A549 (cell line): ENCODE data around the gene TAB3. TPM values are rescaled to one million over a fixed set of nuclear protein-coding genes. Genes with fewer than 3 reads are reported as not detected.

Source experiments
- ATAC-seq, 2 experiments: fragments of 200-7000 bp in 1 of 2; fragments of >200 bp in 1 of 2; cut with Nextera tagmentation in 1 of 2; cut with Tn5 transposase in 1 of 2; 3 replicates each; pipeline versions ENCODE4 v1.8.0 to v1.9.1; 2018 to 2020; ENCODE audit warnings: mild to moderate bottlenecking in 1 of 2, moderate library complexity in 1 of 2
- CTCF ChIA-PET: fragments of 300-600 bp; sonication (Branson Sonifier 250); formaldehyde crosslinking; extraction: SDS; loops from one replicate; lab custom pipeline; 2021; ENCODE audit warnings: antibody characterized with exemption, inconsistent platforms; lab: Yijun Ruan, JAX
- POLR2A ChIA-PET: fragments of 350-600 bp; formaldehyde crosslinking; extraction: SDS; loops from one replicate; lab custom pipeline; 2021; ENCODE audit warnings: antibody characterized with exemption, inconsistent platforms; lab: Yijun Ruan, JAX
- DNase-seq, 2 experiments: peaks; one replicate each; pipeline versions ENCODE4 v3.0.0 to v3.0.0-alpha.2; 2011 to 2016; ENCODE audit warnings: low read depth in 1 of 2, low spot score in 1 of 2
- FAIRE-seq: peaks from 2 replicates; lab custom pipeline; 2011; peaks lifted over from hg19 to GRCh38; lab: Jason Lieb, UNC
- H3K27ac ChIP-seq, 2 experiments: fragments of >200 bp; sonication (Bioruptor Twin); formaldehyde crosslinking; 3 replicates each; pipeline ENCODE4 v1.5.1; 2016 to 2017
- H3K4me1 ChIP-seq: fragments of >200 bp; sonication (Bioruptor Twin); formaldehyde crosslinking; 3 replicates; pipeline ENCODE4 v1.6.1; 2016
- H3K4me2 ChIP-seq: fragments of >200 bp; sonication (Bioruptor Twin); formaldehyde crosslinking; 3 replicates; pipeline ENCODE4 v1.6.1; 2016
- H3K4me3 ChIP-seq: fragments of >200 bp; sonication (Bioruptor Twin); formaldehyde crosslinking; 3 replicates; pipeline ENCODE4 v1.5.1; 2016
- H3K9me3 ChIP-seq: fragments of >200 bp; sonication (Bioruptor Twin); formaldehyde crosslinking; 3 replicates; pipeline ENCODE4 v1.6.1; 2016
- CBX2 ChIP-seq: fragments of 200-600 bp; sonication (generic); IDR thresholded peaks from 2 replicates; pipeline ENCODE4 v1.6.1; 2016; ENCODE audit warnings: low read depth, mild to moderate bottlenecking, borderline replicate concordance
- CBX8 ChIP-seq: fragments of 200-600 bp; sonication (generic); IDR thresholded peaks from 2 replicates; pipeline ENCODE4 v1.6.1; 2016
- CEBPB ChIP-seq, 2 experiments: fragments of >200 bp in 1 of 2; sonication (Bioruptor Twin) in 1 of 2; formaldehyde crosslinking in 1 of 2; IDR thresholded peaks; 2 replicates each; pipeline ENCODE4 v1.6.1; 2012 to 2016
- CHD2 ChIP-seq: fragments of 150-350 bp; IDR thresholded peaks from 2 replicates; pipeline ENCODE4 v1.6.1; 2014; ENCODE audit warnings: low read length; ENCODE audit not compliant: partially characterized antibody
- CHD4 ChIP-seq: fragments of 200-600 bp; sonication (generic); IDR thresholded peaks from 2 replicates; pipeline ENCODE4 v1.6.1; 2016; ENCODE audit warnings: antibody characterized with exemption, mild to moderate bottlenecking, borderline replicate concordance
- EHMT2 ChIP-seq: fragments of 200-600 bp; sonication (generic); IDR thresholded peaks from 2 replicates; pipeline ENCODE4 v1.6.1; 2016; ENCODE audit warnings: antibody characterized with exemption, low read depth, mild to moderate bottlenecking, moderate library complexity
- EP300 ChIP-seq, 2 experiments: fragments of >200 bp; sonication (Bioruptor Twin); formaldehyde crosslinking; IDR thresholded peaks; 2 replicates in 1 of 2; 3 replicates in 1 of 2; pipeline ENCODE4 v1.6.1; 2016 to 2017
- ESRRA ChIP-seq: fragments of 150-350 bp; IDR thresholded peaks from 2 replicates; pipeline ENCODE4 v1.6.1; 2014; ENCODE audit warnings: mild to moderate bottlenecking, low read length, borderline replicate concordance
- FOSB ChIP-seq: fragments of 250-450 bp; sonication (Bioruptor Pico); IDR thresholded peaks from 2 replicates; pipeline ENCODE4 v1.5.0; 2020; ENCODE audit warnings: mild to moderate bottlenecking, moderate library complexity
- FOSL2 ChIP-seq, 2 experiments: fragments of 450-650 bp in 1 of 2; fragments of >200 bp in 1 of 2; sonication (Bioruptor Twin) in 1 of 2; formaldehyde crosslinking; IDR thresholded peaks; 2 replicates each; pipeline versions ENCODE4 v1.5.0 to v1.6.1; 2016 to 2020; ENCODE audit warnings: mild to moderate bottlenecking in 1 of 2, moderate library complexity in 1 of 2
- FOXS1 ChIP-seq: fragments of 250-450 bp; sonication (Bioruptor Pico); IDR thresholded peaks from 2 replicates; pipeline ENCODE4 v1.5.0; 2020; ENCODE audit warnings: mild to moderate bottlenecking, moderate library complexity
- GATA3 ChIP-seq: IDR thresholded peaks from 2 replicates; pipeline ENCODE4 v1.6.1; 2012; ENCODE audit warnings: borderline replicate concordance
- HDAC2 ChIP-seq: fragments of 200-600 bp; sonication (generic); IDR thresholded peaks from 2 replicates; pipeline ENCODE4 v1.6.1; 2016
- HOXA7 ChIP-seq: fragments of 250-450 bp; sonication (Bioruptor Pico); IDR thresholded peaks from 2 replicates; pipeline ENCODE4 v1.5.0; 2020; ENCODE audit warnings: mild to moderate bottlenecking, moderate library complexity
- HOXB13 ChIP-seq: fragments of 250-450 bp; sonication (Bioruptor Pico); IDR thresholded peaks from 2 replicates; pipeline ENCODE4 v1.5.0; 2020; ENCODE audit warnings: low read depth, mild to moderate bottlenecking, moderate library complexity
- KDM5A ChIP-seq: fragments of 200-600 bp; sonication (generic); IDR thresholded peaks from 2 replicates; pipeline ENCODE4 v1.6.1; 2016; ENCODE audit warnings: antibody characterized with exemption, mild to moderate bottlenecking
- MAFK ChIP-seq: fragments of 450-650 bp; IDR thresholded peaks from 2 replicates; pipeline ENCODE4 v1.6.1; 2014; ENCODE audit not compliant: partially characterized antibody
- MYC ChIP-seq: IDR thresholded peaks from 2 replicates; pipeline ENCODE4 v1.6.1; 2012; ENCODE audit warnings: mild to moderate bottlenecking, inconsistent platforms, low read length, improper control_type of control experiment, borderline replicate concordance
- NPAS2 ChIP-seq: fragments of 250-450 bp; sonication (Bioruptor Pico); IDR thresholded peaks from 2 replicates; pipeline ENCODE4 v1.8.0; 2022; ENCODE audit warnings: mild to moderate bottlenecking, moderate library complexity, borderline replicate concordance
- POLR2AphosphoS2 ChIP-seq: conservative IDR thresholded peaks from 2 replicates; pipeline ENCODE4 v1.6.1; 2012; ENCODE audit warnings: low read length, improper control_type of control experiment, inconsistent platforms
- RNF2 ChIP-seq: fragments of 200-600 bp; sonication (generic); IDR thresholded peaks from 2 replicates; pipeline ENCODE4 v1.6.1; 2016; ENCODE audit warnings: low read depth, mild to moderate bottlenecking, antibody characterized with exemption, moderate library complexity, borderline replicate concordance
- TP53 ChIP-seq: fragments of 250-450 bp; sonication (Bioruptor Pico); IDR thresholded peaks from 2 replicates; pipeline ENCODE4 v1.5.0; 2021; ENCODE audit warnings: mild to moderate bottlenecking, moderate library complexity
- WGBS: methylation state at CpG from one replicate; pipeline ENCODE4 v1.1.6; 2017; ENCODE audit errors: missing lambda C conversion rate; 5-methylcytosine and 5-hydroxymethylcytosine counted together
- polyA plus RNA-seq, 4 experiments: library from polyadenylated mRNA; depleted of rRNA in 3 of 4; stranded (reverse); fragments of >200 nt; fragmentation: RNase III in 1 of 4; extraction: RNeasy Plus Mini Kit Qiagen cat#74134 plus additional on column Dnase treatment in 1 of 4; gene quantifications; 2 replicates in 3 of 4; 3 replicates in 1 of 4; pipeline ENCODE4 v1.2.3, GENCODE V29; 2011 to 2017
- TF ChIP-seq, protein P1 (sequence below): fragments of 250-450 bp; sonication (Bioruptor Pico); IDR thresholded peaks from 2 replicates; pipeline ENCODE4 v1.5.0; 2020; ENCODE audit warnings: low read depth, mild to moderate bottlenecking, moderate library complexity
- TF ChIP-seq, protein P2 (sequence below): fragments of >200 bp; sonication (Bioruptor Twin); formaldehyde crosslinking; IDR thresholded peaks from 2 replicates; pipeline ENCODE4 v1.6.1; 2016
- TF ChIP-seq, protein P3 (sequence below): fragments of 150-350 bp; IDR thresholded peaks from 2 replicates; pipeline ENCODE4 v1.6.1; 2014; ENCODE audit warnings: low read depth, mild to moderate bottlenecking, low read length
- TF ChIP-seq, protein P4 (sequence below): fragments of 450-650 bp; IDR thresholded peaks from 2 replicates; pipeline ENCODE4 v1.6.1; 2014; ENCODE audit warnings: antibody characterized with exemption
- TF ChIP-seq, protein P5 (sequence below): fragments of >200 bp; sonication (Bioruptor Twin); formaldehyde crosslinking; IDR thresholded peaks from 3 replicates; pipeline ENCODE4 v1.6.1; 2016
- TF ChIP-seq, protein P6 (sequence below): IDR thresholded peaks from 2 replicates; pipeline ENCODE4 v1.6.1; 2012

The TAB3 gene
- polyA plus RNA-seq, 2 of the 4 experiments (the other 2 are of a cell fraction): 11.2 to 18.6 TPM

DNA sequence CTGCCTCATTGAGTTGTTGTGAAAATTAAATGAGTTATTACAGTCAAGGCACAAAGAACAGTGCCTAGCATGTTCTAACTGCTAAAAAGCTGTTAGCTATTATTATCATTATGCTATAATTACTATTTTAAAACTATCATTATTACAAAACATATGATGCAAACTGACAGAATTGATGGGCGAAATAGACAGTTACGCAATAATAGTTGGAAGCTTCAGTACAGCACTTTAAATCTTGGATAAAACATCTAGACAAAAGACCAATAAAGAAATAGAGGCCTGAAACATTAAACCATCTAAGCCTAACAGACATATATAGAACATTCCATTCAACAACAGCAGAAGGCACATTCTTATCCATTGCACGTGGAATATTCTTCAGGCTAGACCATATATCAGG, 73.0 kb downstream of the TAB3 start:
- Histone ChIP-seq H3K9me3 (no peaks in the 10 kb centered on the region), H3K27ac (no peak overlapping the region), H3K4me3 (no peak overlapping the region), H3K4me1 (no peaks in the 10 kb centered on the region), H3K4me2 (no peak overlapping the region)
- DNase-seq: no peak
- WGBS: 52% methylated on average over 3 of the region's 3 CpGs
- ChIA-PET CTCF (no interaction called here), POLR2A (no interaction called here)
- TF ChIP-seq FOSB (CRISPR knock-in tag) (no peak), TP53 (CRISPR knock-in tag) (no peak), CEBPB (IDR thresholded peaks at IDR 0.05) (0 out of 4 replicates have a peak, but pooled peaks of 1 of the 2 experiments have one; percentile 12), NPAS2 (CRISPR knock-in tag) (no peak), ESRRA (no peak)
- TF ChIP-seq, protein P1, sequence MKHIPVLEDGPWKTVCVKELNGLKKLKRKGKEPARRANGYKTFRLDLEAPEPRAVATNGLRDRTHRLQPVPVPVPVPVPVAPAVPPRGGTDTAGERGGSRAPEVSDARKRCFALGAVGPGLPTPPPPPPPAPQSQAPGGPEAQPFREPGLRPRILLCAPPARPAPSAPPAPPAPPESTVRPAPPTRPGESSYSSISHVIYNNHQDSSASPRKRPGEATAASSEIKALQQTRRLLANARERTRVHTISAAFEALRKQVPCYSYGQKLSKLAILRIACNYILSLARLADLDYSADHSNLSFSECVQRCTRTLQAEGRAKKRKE: no peak
- TF ChIP-seq, protein P2, sequence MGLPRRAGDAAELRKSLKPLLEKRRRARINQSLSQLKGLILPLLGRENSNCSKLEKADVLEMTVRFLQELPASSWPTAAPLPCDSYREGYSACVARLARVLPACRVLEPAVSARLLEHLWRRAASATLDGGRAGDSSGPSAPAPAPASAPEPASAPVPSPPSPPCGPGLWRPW: no peak
- TF ChIP-seq, protein P3, sequence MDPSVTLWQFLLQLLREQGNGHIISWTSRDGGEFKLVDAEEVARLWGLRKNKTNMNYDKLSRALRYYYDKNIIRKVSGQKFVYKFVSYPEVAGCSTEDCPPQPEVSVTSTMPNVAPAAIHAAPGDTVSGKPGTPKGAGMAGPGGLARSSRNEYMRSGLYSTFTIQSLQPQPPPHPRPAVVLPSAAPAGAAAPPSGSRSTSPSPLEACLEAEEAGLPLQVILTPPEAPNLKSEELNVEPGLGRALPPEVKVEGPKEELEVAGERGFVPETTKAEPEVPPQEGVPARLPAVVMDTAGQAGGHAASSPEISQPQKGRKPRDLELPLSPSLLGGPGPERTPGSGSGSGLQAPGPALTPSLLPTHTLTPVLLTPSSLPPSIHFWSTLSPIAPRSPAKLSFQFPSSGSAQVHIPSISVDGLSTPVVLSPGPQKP: no peak
- ATAC-seq: no peak
- FAIRE-seq: no peak

DNA sequence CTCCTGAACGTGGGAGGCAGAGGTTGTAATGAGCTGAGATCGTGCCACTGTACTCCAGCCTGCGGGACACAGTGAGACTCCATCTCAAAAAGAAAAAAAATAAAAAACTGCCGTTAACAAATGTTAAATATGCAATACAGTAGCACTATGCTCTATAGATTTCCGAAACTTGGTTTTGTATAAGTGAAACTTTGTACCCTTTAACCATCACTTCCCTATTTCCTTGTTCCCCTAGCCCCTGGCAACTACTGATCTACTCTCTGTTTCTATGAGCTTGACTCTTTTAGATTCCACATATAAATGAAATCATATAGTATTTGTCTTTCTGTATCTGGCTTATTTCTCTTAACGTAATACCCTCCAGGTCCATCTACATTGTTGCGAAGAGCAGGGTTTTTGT, 74.1 kb downstream of the TAB3 start:
- H3K27ac ChIP-seq: no peak overlapping the region
- H3K4me2 ChIP-seq: no peak overlapping the region
- 50% methylated on average over 7 of the region's 7 CpGs for WGBS
- POLR2A ChIA-PET: no interaction called here
- FAIRE-seq: peak; percentile 43
- no peaks in the 10 kb centered on the region for H3K9me3 ChIP-seq
- H3K4me1 ChIP-seq: no peaks in the 10 kb centered on the region
- TF ChIP-seq, protein P4, sequence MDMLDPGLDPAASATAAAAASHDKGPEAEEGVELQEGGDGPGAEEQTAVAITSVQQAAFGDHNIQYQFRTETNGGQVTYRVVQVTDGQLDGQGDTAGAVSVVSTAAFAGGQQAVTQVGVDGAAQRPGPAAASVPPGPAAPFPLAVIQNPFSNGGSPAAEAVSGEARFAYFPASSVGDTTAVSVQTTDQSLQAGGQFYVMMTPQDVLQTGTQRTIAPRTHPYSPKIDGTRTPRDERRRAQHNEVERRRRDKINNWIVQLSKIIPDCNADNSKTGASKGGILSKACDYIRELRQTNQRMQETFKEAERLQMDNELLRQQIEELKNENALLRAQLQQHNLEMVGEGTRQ: no peak
- no peak for TF ChIP-seq FOXS1 (CRISPR knock-in tag)
- TF ChIP-seq, protein P5, sequence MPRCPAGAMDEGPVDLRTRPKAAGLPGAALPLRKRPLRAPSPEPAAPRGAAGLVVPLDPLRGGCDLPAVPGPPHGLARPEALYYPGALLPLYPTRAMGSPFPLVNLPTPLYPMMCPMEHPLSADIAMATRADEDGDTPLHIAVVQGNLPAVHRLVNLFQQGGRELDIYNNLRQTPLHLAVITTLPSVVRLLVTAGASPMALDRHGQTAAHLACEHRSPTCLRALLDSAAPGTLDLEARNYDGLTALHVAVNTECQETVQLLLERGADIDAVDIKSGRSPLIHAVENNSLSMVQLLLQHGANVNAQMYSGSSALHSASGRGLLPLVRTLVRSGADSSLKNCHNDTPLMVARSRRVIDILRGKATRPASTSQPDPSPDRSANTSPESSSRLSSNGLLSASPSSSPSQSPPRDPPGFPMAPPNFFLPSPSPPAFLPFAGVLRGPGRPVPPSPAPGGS: no peak
- no peak for TF ChIP-seq CBX8
- TF ChIP-seq MYC: no peak
- TF ChIP-seq EHMT2: no peak
- TF ChIP-seq GATA3: no peak
- TF ChIP-seq EP300 (IDR thresholded peaks at IDR 0.05): no peak
- no peak for TF ChIP-seq KDM5A
- no peak for TF ChIP-seq ESRRA
- TF ChIP-seq, all 56 proteins: peak for 0
- DNase-seq (no peak), ATAC-seq (no peak)
- H3K4me3 ChIP-seq: no peak overlapping the region
- CTCF ChIA-PET: interaction anchor here (0.7 to 1.0 kb wide), 2 partner anchors 78 to 773 kb away, joined by 3 read pairs; no protein-coding TSS in a partner anchor

DNA sequence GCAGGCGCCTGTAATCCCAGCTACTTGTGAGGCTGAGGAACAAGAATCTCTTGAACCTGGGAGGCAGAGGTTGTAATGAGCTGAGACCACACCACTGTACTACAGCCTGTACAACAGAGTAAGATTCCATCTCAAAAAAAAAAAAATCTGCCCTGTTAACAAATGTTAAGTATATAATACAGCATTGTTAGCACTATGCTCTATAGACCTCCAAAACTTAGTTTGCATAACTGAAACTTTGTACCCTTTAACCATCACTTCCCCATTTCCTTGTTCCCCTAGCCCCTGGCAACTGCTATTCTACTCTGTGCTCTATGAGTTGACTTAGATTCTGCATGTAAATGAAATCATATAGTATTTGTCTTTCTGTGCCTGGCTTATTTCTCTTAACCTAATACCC, 76.7 kb downstream of the TAB3 start:
- Histone ChIP-seq H3K27ac (no peak overlapping the region), H3K4me3 (no peak overlapping the region), H3K9me3 (no peaks in the 10 kb centered on the region), H3K4me1 (no peaks in the 10 kb centered on the region), H3K4me2 (no peak overlapping the region)
- TF ChIP-seq, protein P6, sequence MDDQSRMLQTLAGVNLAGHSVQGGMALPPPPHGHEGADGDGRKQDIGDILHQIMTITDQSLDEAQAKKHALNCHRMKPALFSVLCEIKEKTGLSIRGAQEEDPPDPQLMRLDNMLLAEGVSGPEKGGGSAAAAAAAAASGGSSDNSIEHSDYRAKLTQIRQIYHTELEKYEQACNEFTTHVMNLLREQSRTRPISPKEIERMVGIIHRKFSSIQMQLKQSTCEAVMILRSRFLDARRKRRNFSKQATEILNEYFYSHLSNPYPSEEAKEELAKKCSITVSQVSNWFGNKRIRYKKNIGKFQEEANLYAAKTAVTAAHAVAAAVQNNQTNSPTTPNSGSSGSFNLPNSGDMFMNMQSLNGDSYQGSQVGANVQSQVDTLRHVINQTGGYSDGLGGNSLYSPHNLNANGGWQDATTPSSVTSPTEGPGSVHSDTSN: no peak
- TF ChIP-seq FOSL2 (IDR thresholded peaks at IDR 0.05): no peak
- no peak for TF ChIP-seq FOSL2 (CRISPR knock-in tag; IDR thresholded peaks at IDR 0.05)
- no peak for TF ChIP-seq HDAC2
- no peak for TF ChIP-seq CBX2
- TF ChIP-seq CHD2: no peak
- TF ChIP-seq, protein P4: no peak
- no peak for TF ChIP-seq HOXA7 (CRISPR knock-in tag)
- no peak for TF ChIP-seq HOXB13 (CRISPR knock-in tag)
- TF ChIP-seq FOXS1 (CRISPR knock-in tag): no peak
- no peak for TF ChIP-seq RNF2
- TF ChIP-seq FOSB (CRISPR knock-in tag): no peak
- TF ChIP-seq CHD4: no peak
- TF ChIP-seq MAFK: no peak
- no peak for TF ChIP-seq POLR2AphosphoS2
- ATAC-seq (no peak), FAIRE-seq (no peak), DNase-seq (no peak)
- CTCF ChIA-PET: no interaction called here
- POLR2A ChIA-PET: no interaction called here
- WGBS: 61% methylated on average over 1 of the region's 1 CpG
